ENCODE measurements around the gene MED13L.

The MED13L gene

DNA sequence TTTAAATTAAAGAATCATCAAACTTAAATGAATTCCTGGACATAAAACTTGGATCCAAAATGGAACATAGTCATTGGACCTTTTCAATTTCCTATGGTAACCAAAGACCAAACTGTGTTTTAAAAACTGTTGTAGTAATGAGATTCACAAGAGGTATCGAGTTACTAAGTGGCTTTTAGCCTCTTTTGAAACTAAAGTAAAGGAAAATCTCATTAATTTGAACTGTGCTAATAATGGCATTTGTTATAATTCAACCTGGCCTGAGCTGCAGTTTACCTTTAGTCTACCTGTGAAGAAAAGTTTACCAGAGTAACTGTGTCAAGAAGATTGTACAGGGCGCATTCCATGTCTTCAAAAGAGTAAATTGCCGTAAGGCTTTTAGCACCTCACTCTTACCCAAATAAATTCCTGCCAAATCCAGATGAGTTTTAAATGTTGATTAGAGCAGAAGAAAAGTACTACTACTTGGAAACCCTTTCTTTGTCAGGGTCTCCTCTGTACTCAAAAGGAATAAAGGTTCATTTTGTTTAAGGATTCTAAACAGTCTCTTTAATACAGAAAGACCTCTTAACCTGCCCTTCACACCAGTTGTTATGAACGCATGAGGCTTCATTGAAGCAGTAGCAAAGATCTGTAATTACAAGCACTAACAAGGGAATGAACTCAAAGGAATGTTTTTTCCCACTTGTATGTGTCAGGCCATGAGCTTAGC lies 17.1 kb upstream of the MED13L start:
- Histone ChIP-seq H3K9ac (ENCODE audit: low read depth, low read length) (no peak overlapping the region), H3K4me1 (ENCODE audit: insufficient read depth, low read length) (no peaks in the 10 kb centered on the region), H3K27ac (ENCODE audit: low read length) (no peak overlapping the region), H3K36me3 (ENCODE audit: insufficient read depth, low read length) (no peaks in the 10 kb centered on the region), H2AFZ (ENCODE audit: low read depth, low read length) (no peak overlapping the region), H3K27me3 (ENCODE audit: insufficient read depth, low read length, poor library complexity) (no peaks in the 10 kb centered on the region), H3K79me2 (ENCODE audit: insufficient read depth, low read length) (no peaks in the 10 kb centered on the region), H3K4me3 (ENCODE audit: low read depth in 1 of 2, low read length in 2 of 2) (no peak overlapping the region), H4K20me1 (ENCODE audit: insufficient read depth, low read length) (no peaks in the 10 kb centered on the region), H3K4me2 (ENCODE audit: insufficient read depth, low read length) (no peak overlapping the region), H3K9me3 (ENCODE audit: insufficient read depth, low read length, severe bottlenecking) (no peaks in the 10 kb centered on the region)
- TF ChIP-seq EZH2 (IDR thresholded peaks at IDR 0.05; ENCODE audit: borderline replicate concordance, low read depth, low read length, severe bottlenecking) = no peak
- ATAC-seq (ENCODE audit: insufficient read depth, low read depth) (no peak), DNase-seq (no peak)

DNA sequence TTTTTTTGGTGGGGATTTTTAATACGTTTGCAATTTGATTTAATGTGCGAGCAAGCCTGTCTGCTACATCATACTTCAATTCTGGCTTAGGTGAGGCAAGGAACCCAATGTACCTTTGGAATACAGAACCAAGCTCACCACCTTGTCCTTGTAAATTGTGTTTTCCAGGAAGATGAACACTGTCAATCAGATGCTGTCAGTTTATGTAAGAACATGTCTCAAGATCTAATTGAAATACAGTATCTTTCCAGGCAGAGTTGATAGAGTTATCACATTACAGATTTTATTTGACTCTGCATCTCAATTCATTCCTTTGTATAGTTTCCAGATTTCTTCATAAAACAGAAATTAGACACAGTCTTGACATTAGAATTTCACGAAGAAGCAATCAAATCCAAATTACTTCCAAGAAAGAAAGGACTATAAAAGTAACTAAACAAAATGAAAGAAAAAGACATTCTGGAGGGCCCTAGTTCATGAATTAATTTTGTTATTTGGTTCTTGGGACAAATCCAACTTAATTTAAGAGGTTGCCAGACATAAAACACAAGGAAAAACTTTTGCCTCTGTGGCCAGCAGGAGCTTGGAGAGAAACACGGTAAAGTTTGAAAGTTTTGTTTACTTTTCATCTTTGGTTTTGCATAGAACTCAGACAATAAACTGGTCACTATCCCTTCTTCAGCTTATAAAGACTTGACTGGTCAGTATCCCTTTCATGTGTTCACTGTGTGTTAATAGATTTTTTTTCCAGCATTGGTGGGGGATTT lies 16.4 kb upstream of the MED13L start:
- no peak overlapping the region for H2AFZ ChIP-seq (ENCODE audit: low read depth, low read length)
- no peak for ATAC-seq (ENCODE audit: insufficient read depth, low read depth)
- H3K27ac ChIP-seq (ENCODE audit: low read length) = no peak overlapping the region
- no peaks in the 10 kb centered on the region for H3K27me3 ChIP-seq (ENCODE audit: insufficient read depth, low read length, poor library complexity)
- no peaks in the 10 kb centered on the region for H3K4me1 ChIP-seq (ENCODE audit: insufficient read depth, low read length)
- no peak for DNase-seq
- H3K36me3 ChIP-seq (ENCODE audit: insufficient read depth, low read length) = no peaks in the 10 kb centered on the region
- no peaks in the 10 kb centered on the region for H4K20me1 ChIP-seq (ENCODE audit: insufficient read depth, low read length)
- H3K79me2 ChIP-seq (ENCODE audit: insufficient read depth, low read length) = no peaks in the 10 kb centered on the region
- H3K9ac ChIP-seq (ENCODE audit: low read depth, low read length) = no peak overlapping the region
- TF ChIP-seq, protein P1, sequence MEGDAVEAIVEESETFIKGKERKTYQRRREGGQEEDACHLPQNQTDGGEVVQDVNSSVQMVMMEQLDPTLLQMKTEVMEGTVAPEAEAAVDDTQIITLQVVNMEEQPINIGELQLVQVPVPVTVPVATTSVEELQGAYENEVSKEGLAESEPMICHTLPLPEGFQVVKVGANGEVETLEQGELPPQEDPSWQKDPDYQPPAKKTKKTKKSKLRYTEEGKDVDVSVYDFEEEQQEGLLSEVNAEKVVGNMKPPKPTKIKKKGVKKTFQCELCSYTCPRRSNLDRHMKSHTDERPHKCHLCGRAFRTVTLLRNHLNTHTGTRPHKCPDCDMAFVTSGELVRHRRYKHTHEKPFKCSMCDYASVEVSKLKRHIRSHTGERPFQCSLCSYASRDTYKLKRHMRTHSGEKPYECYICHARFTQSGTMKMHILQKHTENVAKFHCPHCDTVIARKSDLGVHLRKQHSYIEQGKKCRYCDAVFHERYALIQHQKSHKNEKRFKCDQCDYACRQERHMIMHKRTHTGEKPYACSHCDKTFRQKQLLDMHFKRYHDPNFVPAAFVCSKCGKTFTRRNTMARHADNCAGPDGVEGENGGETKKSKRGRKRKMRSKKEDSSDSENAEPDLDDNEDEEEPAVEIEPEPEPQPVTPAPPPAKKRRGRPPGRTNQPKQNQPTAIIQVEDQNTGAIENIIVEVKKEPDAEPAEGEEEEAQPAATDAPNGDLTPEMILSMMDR (IDR thresholded peaks at IDR 0.05; ENCODE audit: borderline replicate concordance, extremely low read depth, low read length, poor library complexity, severe bottlenecking) = no peak
- no peak for TF ChIP-seq EZH2 (IDR thresholded peaks at IDR 0.05; ENCODE audit: borderline replicate concordance, low read depth, low read length, severe bottlenecking)
- H3K9me3 ChIP-seq (ENCODE audit: insufficient read depth, low read length, severe bottlenecking) = no peaks in the 10 kb centered on the region
- H3K4me3 ChIP-seq (ENCODE audit: low read depth in 1 of 2, low read length in 2 of 2) = no peak overlapping the region
- H3K4me2 ChIP-seq (ENCODE audit: insufficient read depth, low read length) = no peak overlapping the region

DNA sequence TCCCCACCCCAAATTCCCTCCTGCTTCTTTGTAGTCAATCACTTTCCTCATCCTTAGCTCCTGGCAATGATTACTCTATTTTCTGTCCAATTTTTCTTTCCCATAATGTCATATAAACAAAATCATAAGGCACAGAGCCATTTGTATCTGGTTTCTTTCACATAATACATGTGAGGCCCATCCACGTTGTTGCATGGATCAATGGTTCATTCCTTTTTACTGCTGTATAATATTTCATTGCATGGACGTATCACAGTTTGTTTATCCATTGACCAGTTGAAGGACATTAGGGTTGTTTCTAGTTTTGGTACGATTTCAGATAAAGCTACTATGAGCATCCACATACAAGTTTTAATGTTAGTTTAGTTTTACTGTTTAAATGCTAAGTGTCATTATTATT lies 13.7 kb upstream of the MED13L start:
- H3K36me3 ChIP-seq (ENCODE audit: insufficient read depth, low read length) = no peaks in the 10 kb centered on the region
- H3K4me2 ChIP-seq (ENCODE audit: insufficient read depth, low read length) = no peak overlapping the region
- no peak for ATAC-seq (ENCODE audit: insufficient read depth, low read depth)

More for the DNA sequence above, 13.7 kb upstream of the MED13L start:
- Histone ChIP-seq H2AFZ (ENCODE audit: low read depth, low read length) (no peak overlapping the region), H3K4me1 (ENCODE audit: insufficient read depth, low read length) (no peaks in the 10 kb centered on the region), H3K9ac (ENCODE audit: low read depth, low read length) (no peak overlapping the region), H3K27me3 (ENCODE audit: insufficient read depth, low read length, poor library complexity) (no peaks in the 10 kb centered on the region), H3K4me3 (ENCODE audit: low read depth in 1 of 2, low read length in 2 of 2) (no peak overlapping the region), H3K9me3 (ENCODE audit: insufficient read depth, low read length, severe bottlenecking) (no peaks in the 10 kb centered on the region), H4K20me1 (ENCODE audit: insufficient read depth, low read length) (no peaks in the 10 kb centered on the region), H3K79me2 (ENCODE audit: insufficient read depth, low read length) (no peaks in the 10 kb centered on the region), H3K27ac (ENCODE audit: low read length) (no peak overlapping the region)
- no peak for DNase-seq
- TF ChIP-seq EZH2 (IDR thresholded peaks at IDR 0.05; ENCODE audit: borderline replicate concordance, low read depth, low read length, severe bottlenecking) = no peak
- TF ChIP-seq, protein P1 (IDR thresholded peaks at IDR 0.05; ENCODE audit: borderline replicate concordance, extremely low read depth, low read length, poor library complexity, severe bottlenecking) = no peak

Measured in DND-41 (cell line).